Kidney glomerular epithelial cell (primary cell): Measurements from ENCODE around the gene TMSB4X.

Experiments used
- DNase-seq: peaks from one replicate; lab custom pipeline; 2025; lab: John Stamatoyannopoulos, UW

The TMSB4X gene

DNA sequence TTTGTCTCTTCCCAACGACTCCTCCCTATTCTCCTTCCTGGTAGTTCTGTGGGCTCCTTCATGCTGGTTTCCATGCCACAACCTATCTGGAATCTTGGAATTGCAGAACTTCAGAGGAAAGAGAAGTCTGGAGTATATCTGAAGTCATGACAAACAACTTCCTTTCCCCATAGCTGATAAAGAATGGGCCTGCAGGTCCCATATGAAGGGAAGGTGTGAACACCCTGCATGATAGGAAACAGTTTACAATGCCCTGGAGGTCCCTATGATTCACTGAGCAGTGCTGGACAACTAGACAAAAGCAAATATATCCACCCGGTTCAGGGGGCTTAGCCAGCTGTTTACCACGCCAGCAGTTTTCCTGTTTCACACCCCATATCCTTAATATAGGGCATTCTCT lies 50.1 kb downstream of the TMSB4X start:
- DNase-seq: no peak
